B cell (primary cell): Measurements from ENCODE around the gene KDELR3.

Experiments
- EZH2 ChIP-seq: IDR thresholded peaks from 2 replicates; pipeline ENCODE4 v1.6.1; 2012; ENCODE audit warnings: borderline replicate concordance, low read depth, mild to moderate bottlenecking, moderate library complexity, low read length; ENCODE audit not compliant: insufficient read depth, poor library complexity, severe bottlenecking
- TF ChIP-seq, protein P1 (sequence below): fragments of 200-600 bp; IDR thresholded peaks from one replicate; pipeline ENCODE4 v1.8.0; 2022; ENCODE audit warnings: antibody characterized with exemption, mild to moderate bottlenecking

- TF ChIP-seq, protein P1, sequence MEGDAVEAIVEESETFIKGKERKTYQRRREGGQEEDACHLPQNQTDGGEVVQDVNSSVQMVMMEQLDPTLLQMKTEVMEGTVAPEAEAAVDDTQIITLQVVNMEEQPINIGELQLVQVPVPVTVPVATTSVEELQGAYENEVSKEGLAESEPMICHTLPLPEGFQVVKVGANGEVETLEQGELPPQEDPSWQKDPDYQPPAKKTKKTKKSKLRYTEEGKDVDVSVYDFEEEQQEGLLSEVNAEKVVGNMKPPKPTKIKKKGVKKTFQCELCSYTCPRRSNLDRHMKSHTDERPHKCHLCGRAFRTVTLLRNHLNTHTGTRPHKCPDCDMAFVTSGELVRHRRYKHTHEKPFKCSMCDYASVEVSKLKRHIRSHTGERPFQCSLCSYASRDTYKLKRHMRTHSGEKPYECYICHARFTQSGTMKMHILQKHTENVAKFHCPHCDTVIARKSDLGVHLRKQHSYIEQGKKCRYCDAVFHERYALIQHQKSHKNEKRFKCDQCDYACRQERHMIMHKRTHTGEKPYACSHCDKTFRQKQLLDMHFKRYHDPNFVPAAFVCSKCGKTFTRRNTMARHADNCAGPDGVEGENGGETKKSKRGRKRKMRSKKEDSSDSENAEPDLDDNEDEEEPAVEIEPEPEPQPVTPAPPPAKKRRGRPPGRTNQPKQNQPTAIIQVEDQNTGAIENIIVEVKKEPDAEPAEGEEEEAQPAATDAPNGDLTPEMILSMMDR, result no peak
- no peak for TF ChIP-seq EZH2
These were observed 56.5 kb downstream of the KDELR3 start for GRCh38 chr22:38524429-38524828.
